Measurements from ENCODE around the gene CDK19.
"Not testable (repeated sequence)": the region's sequence is repeated elsewhere in the genome, so short reads cannot be mapped to it uniquely, and the experiment has no call there.

CDK19 gene

GRCh38 chr6:110760589-110760988 is 54.7 kb downstream of the CDK19 start:
- DNase-seq (ENCODE audit: insufficient read length, low spot score), result no peak
- no peak for FAIRE-seq
- no peak for TF ChIP-seq CTCF (IDR thresholded peaks at IDR 0.05; ENCODE audit: insufficient read depth, missing control alignments)

GRCh38 chr6:110760098-110760497 is 55.2 kb downstream of the CDK19 start:
- DNase-seq (ENCODE audit: insufficient read length, low spot score); FAIRE-seq: not testable (repeated sequence)

- TF ChIP-seq CTCF (IDR thresholded peaks at IDR 0.05; ENCODE audit: insufficient read depth, missing control alignments), result no peak
- no peak for FAIRE-seq
- no peak for DNase-seq (ENCODE audit: insufficient read length, low spot score)
These were observed 57.3 kb downstream of the CDK19 start for GRCh38 chr6:110757926-110758325.

- FAIRE-seq (no peak), DNase-seq (ENCODE audit: insufficient read length, low spot score) (no peak)
- no peak for TF ChIP-seq CTCF (IDR thresholded peaks at IDR 0.05; ENCODE audit: insufficient read depth, missing control alignments)
These were observed 58.5 kb downstream of the CDK19 start for GRCh38 chr6:110756817-110757216.

- no peak for FAIRE-seq
- TF ChIP-seq CTCF (IDR thresholded peaks at IDR 0.05; ENCODE audit: insufficient read depth, missing control alignments), result no peak
These were observed 59.8 kb downstream of the CDK19 start for GRCh38 chr6:110755411-110755834.

GRCh38 chr6:110753936-110754668 is 61.2 kb downstream of the CDK19 start:
- FAIRE-seq; DNase-seq (ENCODE audit: insufficient read length, low spot score): not testable (repeated sequence)

More at GRCh38 chr6:110755411-110755834, 59.8 kb downstream of the CDK19 start:
- DNase-seq (ENCODE audit: insufficient read length, low spot score), result no peak

GRCh38 chr6:110748453-110748852 is 66.8 kb downstream of the CDK19 start:
- FAIRE-seq (no peak), DNase-seq (ENCODE audit: insufficient read length, low spot score) (no peak)
- no peak for TF ChIP-seq CTCF (IDR thresholded peaks at IDR 0.05; ENCODE audit: insufficient read depth, missing control alignments)

GRCh38 chr6:110746680-110747079 is 68.6 kb downstream of the CDK19 start:
- DNase-seq (ENCODE audit: insufficient read length, low spot score) (no peak), FAIRE-seq (no peak)

More at GRCh38 chr6:110746680-110747079, 68.6 kb downstream of the CDK19 start:
- no peak for TF ChIP-seq CTCF (IDR thresholded peaks at IDR 0.05; ENCODE audit: insufficient read depth, missing control alignments)
